Tibial nerve (tissue), 4 donors: ENCODE measurements around the gene ETV3L. TPM values are rescaled to one million over a fixed set of nuclear protein-coding genes. Genes with fewer than 3 reads are reported as not detected.

Source experiments
- DNase-seq, 2 donors: peaks; one replicate each; pipeline ENCODE4 v3.0.0-alpha.2; 2019; ENCODE audit warnings: low spot score in 2 of 2
- H3K27ac ChIP-seq, 4 donors: fragments of 200-600 bp; sonication (generic) in 3 of 4; one replicate each; pipeline ENCODE4 v1.5.1; 2017 to 2019; ENCODE audit warnings: mild to moderate bottlenecking in 1 of 4
- H3K27me3 ChIP-seq, 2 donors: fragments of 200-600 bp; sonication (generic) in 1 of 2; one replicate each; pipeline versions ENCODE4 v1.5.1 to v1.6.0; 2017 to 2019
- H3K36me3 ChIP-seq, 3 donors: fragments of 200-600 bp; sonication (generic); one replicate each; pipeline ENCODE4 v1.5.1; 2018 to 2019
- H3K4me1 ChIP-seq, 4 donors: fragments of 200-600 bp; sonication (generic) in 3 of 4; one replicate each; pipeline ENCODE4 v1.5.1; 2017 to 2019
- H3K4me3 ChIP-seq, 4 donors: fragments of 200-600 bp; sonication (generic) in 3 of 4; one replicate each; pipeline ENCODE4 v1.5.1; 2017 to 2019; ENCODE audit warnings: mild to moderate bottlenecking in 1 of 4, moderate library complexity in 1 of 4
- H3K9me3 ChIP-seq, 4 donors: fragments of 200-600 bp; sonication (generic) in 3 of 4; one replicate each; pipeline ENCODE4 v1.5.1; 2017 to 2019
- EP300 ChIP-seq, 2 donors: sonication (generic); formaldehyde crosslinking; IDR thresholded peaks; one replicate each; pipeline ENCODE4 v1.6.1; 2017; ENCODE audit warnings: antibody characterized with exemption in 2 of 2, mild to moderate bottlenecking in 1 of 2
- POLR2A ChIP-seq, 2 donors: fragments of 450-650 bp; IDR thresholded peaks; one replicate each; pipeline ENCODE4 v1.6.1; 2017; ENCODE audit warnings: antibody characterized with exemption in 2 of 2, mild to moderate bottlenecking in 2 of 2, moderate library complexity in 2 of 2
- WGBS, 2 donors: methylation state at CpG; one replicate each; pipeline ENCODE4 v1.1.5; 2018; 5-methylcytosine and 5-hydroxymethylcytosine counted together
- total RNA-seq, 4 donors: library from RNA; depleted of rRNA; stranded (reverse); fragments of >200 nt; gene quantifications; one replicate each; pipeline ENCODE4 v1.1.0, GENCODE V29; 2016
- TF ChIP-seq, protein P1 (sequence below), 5 experiments: fragments of 200-600 bp in 3 of 5; fragments of 450-650 bp in 2 of 5; sonication (generic) in 3 of 5; IDR thresholded peaks; one replicate each; pipeline ENCODE4 v1.5.1; 2016 to 2019; ENCODE audit warnings: antibody characterized with exemption in 5 of 5, mild to moderate bottlenecking in 3 of 5, moderate library complexity in 2 of 5

ETV3L gene
- total RNA-seq, 4 donors from 2014 or later, result not detected

DNA sequence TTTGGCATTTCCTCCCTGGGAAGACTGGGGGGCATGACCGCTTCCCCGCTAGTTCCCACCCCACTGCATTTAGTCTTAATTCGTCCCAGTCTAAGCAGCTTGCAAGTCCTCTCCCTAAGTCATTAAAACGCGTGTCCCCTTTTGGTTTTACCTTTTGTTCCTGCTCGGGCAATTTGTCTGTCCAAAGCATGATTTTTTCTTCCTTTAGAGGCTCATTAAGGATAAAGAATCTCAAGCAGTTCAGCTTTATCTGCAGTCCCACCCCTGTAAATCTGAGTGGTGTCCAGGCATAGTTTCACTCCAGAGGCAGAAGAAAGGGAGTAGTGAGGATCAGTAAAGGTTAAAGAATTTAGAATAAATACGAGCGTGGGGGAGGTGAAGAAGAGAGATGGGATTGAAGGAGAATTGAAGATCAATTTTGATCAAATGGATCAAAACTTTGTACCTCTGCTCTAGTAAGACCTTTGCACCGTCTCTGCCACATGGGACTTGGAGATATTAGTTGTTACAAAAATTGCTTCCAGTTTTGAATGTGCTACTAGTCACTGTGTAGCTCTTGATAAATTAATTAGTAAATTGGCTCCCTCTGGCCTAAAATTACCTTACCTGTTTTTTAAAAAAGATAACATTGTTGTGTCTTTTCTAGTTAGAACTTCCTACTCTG is 39.6 kb upstream of the ETV3L start:
- H3K4me1 ChIP-seq, result peaks cover 0 to 34% (median 17%) of the 10 kb centered on the region in 4 donors
- no peaks in the 10 kb centered on the region for H3K9me3 ChIP-seq
- H3K36me3 ChIP-seq, result peaks cover 0 to 19% (median 0%) of the 10 kb centered on the region in 3 donors
- no peaks in the 10 kb centered on the region for H3K27me3 ChIP-seq
- TF ChIP-seq POLR2A (IDR thresholded peaks at IDR 0.05), result no peak
- no peak for TF ChIP-seq EP300 (IDR thresholded peaks at IDR 0.05)
- TF ChIP-seq, protein P1, sequence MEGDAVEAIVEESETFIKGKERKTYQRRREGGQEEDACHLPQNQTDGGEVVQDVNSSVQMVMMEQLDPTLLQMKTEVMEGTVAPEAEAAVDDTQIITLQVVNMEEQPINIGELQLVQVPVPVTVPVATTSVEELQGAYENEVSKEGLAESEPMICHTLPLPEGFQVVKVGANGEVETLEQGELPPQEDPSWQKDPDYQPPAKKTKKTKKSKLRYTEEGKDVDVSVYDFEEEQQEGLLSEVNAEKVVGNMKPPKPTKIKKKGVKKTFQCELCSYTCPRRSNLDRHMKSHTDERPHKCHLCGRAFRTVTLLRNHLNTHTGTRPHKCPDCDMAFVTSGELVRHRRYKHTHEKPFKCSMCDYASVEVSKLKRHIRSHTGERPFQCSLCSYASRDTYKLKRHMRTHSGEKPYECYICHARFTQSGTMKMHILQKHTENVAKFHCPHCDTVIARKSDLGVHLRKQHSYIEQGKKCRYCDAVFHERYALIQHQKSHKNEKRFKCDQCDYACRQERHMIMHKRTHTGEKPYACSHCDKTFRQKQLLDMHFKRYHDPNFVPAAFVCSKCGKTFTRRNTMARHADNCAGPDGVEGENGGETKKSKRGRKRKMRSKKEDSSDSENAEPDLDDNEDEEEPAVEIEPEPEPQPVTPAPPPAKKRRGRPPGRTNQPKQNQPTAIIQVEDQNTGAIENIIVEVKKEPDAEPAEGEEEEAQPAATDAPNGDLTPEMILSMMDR (IDR thresholded peaks at IDR 0.05), result no peak
- H3K27ac ChIP-seq, result peak overlapping the region; percentile 95 to 98 (median 98)
- H3K4me3 ChIP-seq, result peak overlapping the region; percentile 76 to 100 (median 94)
- no peak for DNase-seq
- WGBS, 2 donors, result 17 to 18% methylated on average over 9 of the region's 9 CpGs

DNA sequence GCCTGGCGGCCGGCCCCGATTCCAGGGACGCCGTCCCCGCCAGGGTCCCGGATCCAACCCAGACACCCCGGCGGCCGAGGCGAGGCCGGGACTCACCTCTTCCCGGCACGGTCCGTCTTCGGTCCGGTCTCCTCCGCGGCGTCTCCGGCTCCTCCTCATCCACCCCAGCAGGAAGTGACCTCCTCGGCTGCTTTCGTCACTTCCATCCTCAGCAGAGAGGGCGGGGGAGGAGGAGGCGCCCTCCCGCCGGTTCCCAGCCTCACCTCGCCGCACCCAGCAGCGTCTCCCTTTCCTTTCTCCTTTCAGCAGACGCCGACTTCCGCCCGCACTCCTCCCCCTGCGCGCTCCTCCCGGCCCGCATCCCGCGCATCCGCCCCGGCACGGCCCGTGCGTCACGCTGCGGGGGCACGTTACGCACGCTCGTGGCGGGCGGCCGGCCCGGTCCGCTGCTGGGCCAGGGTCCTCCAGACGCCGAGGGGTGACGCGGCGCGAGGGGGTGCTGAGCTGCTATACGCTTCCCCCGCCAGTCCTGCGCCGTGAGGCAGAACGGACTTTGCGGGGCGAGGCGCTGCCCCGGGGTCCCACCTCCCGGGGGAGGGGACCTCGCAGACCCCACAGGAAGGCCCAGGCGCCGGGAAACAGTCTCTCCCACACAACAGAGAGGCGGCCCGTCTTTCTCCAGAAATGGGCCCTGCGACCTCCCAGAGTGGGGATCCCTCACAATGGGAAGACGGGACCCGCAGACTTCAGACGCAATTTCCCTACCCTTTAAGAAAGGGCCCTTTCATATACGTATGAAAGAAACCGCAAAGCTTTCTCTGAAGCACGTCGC is 38.8 kb upstream of the ETV3L start, which contains the start of gene ETV3:
Gene ETV3, minus strand, starts transcription at position 176 of the 832 bp plus-strand sequence. CDS start 2,043 bp downstream, outside the sequence.
- WGBS, 2 donors, result 0 to 1% methylated on average over 18 to 64 of the region's 85 CpGs
- Histone ChIP-seq H3K4me3 (peak within 1 kb of the TSS; percentile 76 to 100 (median 94)), H3K9me3 (no peaks in the 10 kb centered on the region), H3K36me3 (peaks cover 0 to 26% (median 0%) of the 10 kb centered on the region in 3 donors), H3K27me3 (no peaks in the 10 kb centered on the region), H3K4me1 (peaks cover 0 to 34% (median 17%) of the 10 kb centered on the region in 4 donors), H3K27ac (peak within 1 kb of the TSS; percentile 95 to 98 (median 98))
- peak; percentile 78 to 84 for DNase-seq
- TF ChIP-seq EP300 (IDR thresholded peaks at IDR 0.05) (peak in 1 of 2 donors; percentile 98), POLR2A (IDR thresholded peaks at IDR 0.05) (peak; percentile 89 to 95)
- TF ChIP-seq, protein P1 (IDR thresholded peaks at IDR 0.05), result peak in 1 of 5 experiments; percentile 42

GRCh38 chr1:157137408-157138219 is 38.0 kb upstream of the ETV3L start:
- peaks cover 0 to 34% (median 0%) of the 10 kb centered on the region in 3 donors for H3K36me3 ChIP-seq
- H3K4me3 ChIP-seq, result peak overlapping the region; percentile 76 to 100 (median 94)
- peak in 1 of 2 donors; percentile 20 for DNase-seq
- H3K4me1 ChIP-seq, result peaks cover 0 to 38% (median 17%) of the 10 kb centered on the region in 4 donors
- H3K9me3 ChIP-seq, result no peaks in the 10 kb centered on the region
- 0% methylated on average over 23 to 36 of the region's 36 CpGs for WGBS, 2 donors
- peak overlapping the region; percentile 95 to 98 (median 98) for H3K27ac ChIP-seq
- no peaks in the 10 kb centered on the region for H3K27me3 ChIP-seq
- no peak for TF ChIP-seq POLR2A (IDR thresholded peaks at IDR 0.05)
- no peak for TF ChIP-seq EP300 (IDR thresholded peaks at IDR 0.05)
- TF ChIP-seq, protein P1 (IDR thresholded peaks at IDR 0.05), result no peak

DNA sequence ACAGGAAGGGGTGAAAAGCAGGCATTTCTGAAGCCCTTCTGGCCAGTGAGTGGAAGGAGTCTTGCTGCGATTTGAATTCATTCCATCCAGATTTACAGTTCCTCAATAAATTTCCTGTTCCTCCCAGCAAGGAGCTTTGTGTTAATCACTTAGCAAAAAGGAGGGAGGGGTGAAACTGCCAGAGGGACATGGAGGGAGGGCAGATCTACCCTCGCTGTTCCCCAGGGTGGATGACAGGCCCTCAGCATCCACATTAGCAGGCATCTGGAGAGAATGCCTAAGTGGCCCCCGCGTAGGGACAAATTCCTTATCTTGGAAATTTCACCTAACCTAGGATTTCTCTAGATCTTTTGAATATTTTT is 37.4 kb upstream of the ETV3L start:
- no peak for DNase-seq
- Histone ChIP-seq H3K4me3 (peak overlapping the region; percentile 76 to 100 (median 94)), H3K36me3 (peaks cover 0 to 40% (median 5%) of the 10 kb centered on the region in 3 donors), H3K27ac (peak overlapping the region in 2 of 4 donors; percentile 95 to 98), H3K27me3 (no peaks in the 10 kb centered on the region), H3K4me1 (peaks cover 0 to 38% (median 17%) of the 10 kb centered on the region in 4 donors), H3K9me3 (no peaks in the 10 kb centered on the region)
- WGBS, 2 donors, result 8 to 9% methylated on average over 4 of the region's 4 CpGs
- TF ChIP-seq EP300 (IDR thresholded peaks at IDR 0.05) (no peak), POLR2A (IDR thresholded peaks at IDR 0.05) (no peak)
- TF ChIP-seq, protein P1 (IDR thresholded peaks at IDR 0.05), result no peak
